HG03196 (cell line): ENCODE measurements around the gene SLC34A3.
"Not testable (repeated sequence)": the region's sequence is repeated elsewhere in the genome, so short reads cannot be mapped to it uniquely, and the experiment has no call there.

Experiments
- ATAC-seq: cut with Tn5 transposase; IDR thresholded peaks from one replicate; pipeline ENCODE4 v1.9.1; 2021; ENCODE audit not compliant: unreplicated experiment

The SLC34A3 gene

DNA sequence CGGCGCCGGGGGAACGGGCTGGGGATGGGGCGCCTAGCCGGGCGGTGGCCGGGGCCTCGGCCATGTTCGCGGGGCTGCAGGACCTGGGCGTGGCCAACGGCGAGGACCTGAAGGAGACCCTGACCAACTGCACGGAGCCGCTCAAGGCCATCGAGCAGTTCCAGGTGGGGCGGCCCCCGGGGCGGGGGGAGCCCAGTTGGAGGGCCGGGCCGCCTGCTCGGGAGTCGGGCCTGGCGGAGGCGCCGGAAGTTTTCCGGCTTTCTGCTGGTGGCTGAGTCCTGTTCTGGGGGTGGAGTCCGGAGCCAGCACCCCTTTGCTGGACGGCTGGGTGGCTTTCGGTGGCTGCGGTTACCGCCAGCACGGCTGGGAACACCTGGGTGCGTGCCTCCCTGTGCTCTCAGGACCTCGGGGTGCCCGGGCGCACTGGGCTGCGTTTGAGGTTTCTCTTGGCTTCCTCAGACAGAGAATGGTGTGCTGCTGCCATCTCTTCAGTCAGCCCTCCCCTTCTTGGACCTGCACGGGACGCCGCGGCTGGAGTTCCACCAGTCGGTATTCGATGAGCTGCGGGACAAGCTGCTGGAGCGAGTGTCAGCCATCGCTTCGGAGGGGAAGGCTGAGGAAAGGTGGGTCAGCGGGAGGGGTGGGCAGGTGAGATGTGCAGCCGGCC lies 24.9 kb downstream of the SLC34A3 start:
- peak; percentile 20 for ATAC-seq

DNA sequence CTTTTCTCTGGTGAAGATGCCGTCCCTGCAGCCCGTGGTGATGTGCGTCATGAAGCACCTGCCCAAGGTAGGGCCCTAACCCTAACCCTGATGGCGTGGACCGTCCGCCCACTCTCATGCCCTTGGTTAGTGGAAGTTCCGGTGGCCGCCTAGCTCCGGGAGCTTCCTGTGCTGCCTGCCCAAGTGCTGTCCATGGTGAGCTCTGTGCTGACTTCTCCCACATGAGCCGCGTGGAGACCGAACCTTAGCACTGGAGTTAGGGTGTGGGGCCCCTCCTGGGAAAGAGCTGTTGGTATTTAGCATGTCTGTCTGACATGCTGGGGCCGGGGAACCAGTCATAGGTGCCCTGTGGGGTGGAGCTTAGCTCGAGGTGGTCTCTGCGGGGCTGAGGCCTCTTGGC lies 25.7 kb downstream of the SLC34A3 start:
- ATAC-seq: no peak

DNA sequence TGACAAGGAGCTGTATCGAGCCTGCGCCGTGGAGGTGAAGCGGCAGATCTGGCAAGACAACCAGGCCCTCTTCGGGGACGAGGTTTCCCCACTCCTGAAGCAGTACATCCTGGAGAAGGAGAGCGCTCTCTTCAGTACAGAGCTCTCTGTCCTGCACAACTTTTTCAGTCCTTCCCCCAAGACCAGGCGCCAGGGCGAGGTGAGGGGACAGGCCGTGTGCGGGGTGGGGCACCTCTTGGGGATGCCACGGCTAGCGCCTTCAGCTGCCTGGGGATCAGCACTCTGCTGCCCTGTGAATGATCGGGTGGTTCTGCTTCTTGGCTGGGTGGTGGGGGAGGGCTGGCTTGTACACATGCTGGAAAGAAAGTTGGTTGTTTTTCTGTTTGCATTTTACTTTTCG lies 26.2 kb downstream of the SLC34A3 start:
- no peak for ATAC-seq

DNA sequence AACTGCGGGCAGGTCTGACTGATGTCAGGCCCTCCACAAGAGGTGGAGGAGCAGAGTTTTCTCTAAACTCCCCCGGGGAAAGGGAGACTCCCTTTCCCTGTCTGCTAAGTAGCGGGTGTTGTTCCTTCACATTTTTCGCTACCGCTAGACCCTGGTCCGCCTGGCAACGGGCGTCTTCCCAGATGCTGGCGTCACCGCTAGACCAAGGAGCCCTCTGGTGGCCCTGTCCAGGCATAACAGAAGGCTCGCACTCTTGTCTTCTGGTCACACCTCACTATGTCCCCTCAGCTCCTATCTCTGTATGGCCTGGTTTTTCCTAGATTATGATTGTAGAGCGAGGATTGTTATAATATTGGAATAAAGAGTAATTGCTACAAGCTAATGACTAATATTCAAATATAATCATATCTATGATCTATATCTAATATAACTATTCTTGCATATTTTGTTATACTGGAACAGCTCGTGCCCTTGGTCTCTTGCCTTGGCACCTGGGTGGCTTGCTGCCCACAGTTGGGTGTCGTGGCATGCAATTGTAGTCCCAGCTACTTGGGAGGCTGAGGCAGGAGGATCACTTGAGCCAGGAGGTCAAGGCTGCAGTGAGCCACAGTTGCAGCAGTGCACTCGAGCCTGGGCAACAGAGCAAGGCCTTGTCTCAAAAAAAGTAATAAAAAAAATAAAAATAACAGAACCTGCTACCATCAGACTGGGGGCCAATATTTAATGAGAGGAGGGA lies 31.6 kb downstream of the SLC34A3 start:
- not testable (repeated sequence) for ATAC-seq

DNA sequence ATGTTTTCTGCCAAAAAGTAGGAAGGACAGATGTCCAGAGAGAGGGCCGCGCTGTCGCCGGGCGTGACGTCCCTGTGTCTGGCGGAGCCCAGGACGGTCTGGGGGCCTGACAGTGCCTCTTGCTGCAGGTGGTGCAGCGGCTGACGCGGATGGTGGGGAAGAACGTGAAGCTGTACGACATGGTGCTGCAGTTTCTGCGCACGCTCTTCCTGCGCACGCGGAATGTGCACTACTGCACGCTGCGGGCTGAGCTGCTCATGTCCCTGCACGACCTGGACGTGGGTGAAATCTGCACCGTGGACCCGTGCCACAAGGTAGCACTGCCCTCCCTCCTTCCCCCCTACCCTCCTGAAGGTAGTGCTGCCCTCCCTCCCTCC lies 32.2 kb downstream of the SLC34A3 start:
- ATAC-seq: no peak

DNA sequence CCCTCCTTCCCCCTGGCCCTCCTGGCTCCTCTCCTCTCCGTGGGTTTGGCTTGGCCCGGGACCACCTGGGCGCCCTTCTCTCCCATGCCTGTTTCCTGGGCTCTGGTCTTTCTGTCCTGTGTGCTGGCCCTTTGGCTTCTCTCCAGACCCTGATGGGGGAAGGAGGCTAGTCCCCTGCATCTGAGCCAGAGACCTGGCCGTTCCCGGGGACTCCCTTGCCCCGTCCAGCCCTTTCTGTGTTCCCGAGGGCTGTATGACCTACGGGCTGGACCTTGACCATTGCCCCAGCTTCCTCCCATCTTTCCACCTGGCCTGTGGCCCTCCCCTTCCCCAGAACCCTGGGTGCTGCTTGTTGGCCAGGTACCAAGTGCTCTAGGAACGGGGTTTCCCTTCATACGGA lies 32.8 kb downstream of the SLC34A3 start:
- ATAC-seq: no peak

DNA sequence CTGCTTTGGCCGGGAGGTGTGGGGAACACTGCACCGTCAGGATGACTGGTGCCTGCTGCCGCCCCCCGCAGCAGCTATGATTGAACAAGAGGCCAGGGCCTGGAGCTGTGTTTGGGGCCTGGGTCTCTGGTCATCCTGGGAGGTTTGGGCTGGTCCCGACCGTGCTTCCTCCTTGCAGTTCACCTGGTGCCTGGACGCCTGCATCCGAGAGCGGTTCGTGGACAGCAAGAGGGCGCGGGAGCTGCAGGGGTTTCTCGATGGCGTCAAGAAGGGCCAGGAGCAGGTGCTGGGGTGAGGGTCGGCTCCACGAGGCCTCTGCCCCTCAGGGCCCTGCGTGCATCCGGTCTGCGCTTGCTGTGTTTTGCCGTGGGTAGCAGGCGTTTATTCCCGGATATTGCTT lies 33.4 kb downstream of the SLC34A3 start:
- ATAC-seq: no peak

DNA sequence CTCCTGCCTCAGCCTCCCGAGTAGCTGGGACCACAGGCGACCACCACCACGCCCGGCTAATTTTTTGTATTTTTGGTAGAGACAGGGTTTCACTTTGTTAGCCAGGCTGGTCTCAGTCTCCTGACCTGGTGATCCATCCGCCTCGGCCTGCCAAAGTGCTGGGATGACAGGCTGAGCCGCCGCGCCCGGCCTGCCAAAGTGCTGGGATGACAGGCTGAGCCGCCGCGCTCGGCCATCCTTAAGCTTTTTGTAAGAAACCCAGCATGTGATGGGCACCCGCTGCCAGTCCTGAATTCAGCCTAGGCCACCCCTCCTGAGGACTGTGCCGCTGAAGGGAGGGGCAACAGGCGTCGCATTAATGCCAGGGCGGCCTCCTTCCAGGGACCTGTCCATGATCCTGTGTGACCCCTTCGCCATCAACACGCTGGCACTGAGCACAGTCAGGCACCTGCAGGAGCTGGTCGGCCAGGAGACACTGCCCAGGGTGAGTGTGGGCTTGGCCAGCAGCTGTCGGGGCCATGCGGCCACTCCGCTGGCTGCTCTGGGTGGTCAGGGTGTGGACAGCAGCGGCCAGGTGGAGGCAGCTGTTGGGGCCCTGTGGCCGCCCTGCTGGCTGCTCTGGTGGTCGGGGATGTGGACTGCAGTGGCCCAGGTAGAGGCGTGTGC lies 34.9 kb downstream of the SLC34A3 start:
- ATAC-seq: no peak

DNA sequence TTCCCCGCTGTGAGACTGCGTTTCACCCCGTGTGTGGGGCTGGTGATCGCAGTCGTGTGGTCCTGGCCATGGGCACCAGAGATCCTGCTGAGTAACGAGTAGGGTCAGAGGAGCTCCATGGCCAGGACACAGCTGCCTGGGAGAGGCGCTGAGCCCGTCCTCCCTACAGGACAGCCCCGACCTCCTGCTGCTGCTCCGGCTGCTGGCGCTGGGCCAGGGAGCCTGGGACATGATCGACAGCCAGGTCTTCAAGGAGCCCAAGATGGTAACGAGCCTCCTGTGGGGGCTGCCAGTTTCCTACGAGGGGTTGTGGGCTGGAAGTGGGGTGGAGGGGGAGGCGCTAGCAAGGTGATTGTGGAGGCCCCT lies 35.4 kb downstream of the SLC34A3 start:
- no peak for ATAC-seq

DNA sequence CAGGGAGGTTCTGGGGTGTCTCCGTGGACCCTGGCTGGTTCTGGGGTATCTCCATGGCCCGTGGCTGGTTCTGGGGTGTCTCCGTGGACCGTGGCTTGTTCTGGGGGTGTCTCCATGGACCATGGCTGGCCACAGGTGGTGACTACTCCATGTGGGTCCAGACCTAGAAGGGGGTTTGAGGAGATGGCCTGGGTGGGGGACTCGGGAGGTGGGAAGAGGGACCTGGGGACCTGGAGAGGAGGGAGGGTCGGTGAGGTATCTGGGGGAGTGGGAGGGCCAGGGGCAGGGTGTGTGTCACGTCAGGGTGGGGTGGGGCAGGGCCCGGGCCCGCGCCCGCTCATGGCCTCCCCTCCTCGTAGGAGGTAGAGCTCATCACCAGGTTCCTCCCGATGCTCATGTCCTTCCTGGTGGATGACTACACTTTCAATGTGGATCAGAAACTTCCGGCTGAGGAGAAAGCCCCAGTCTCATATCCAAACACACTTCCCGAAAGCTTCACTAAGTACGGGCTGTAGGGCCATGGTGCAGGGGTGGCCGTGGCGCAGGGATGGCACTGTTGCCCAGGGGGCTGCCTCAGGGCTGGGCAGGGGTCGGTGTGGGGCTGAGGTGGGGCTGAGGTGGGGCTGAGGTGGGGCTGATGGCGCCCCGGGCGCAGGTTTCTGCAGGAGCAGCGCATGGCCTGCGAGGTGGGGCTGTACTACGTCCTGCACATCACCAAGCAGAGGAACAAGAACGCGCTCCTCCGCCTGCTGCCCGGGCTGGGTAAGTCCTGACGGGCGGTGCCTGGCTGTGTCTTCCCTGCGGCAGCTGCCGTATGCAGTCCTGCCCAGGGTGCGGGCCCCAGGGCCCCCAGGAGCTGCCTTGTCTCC lies 36.1 kb downstream of the SLC34A3 start:
- no peak for ATAC-seq

DNA sequence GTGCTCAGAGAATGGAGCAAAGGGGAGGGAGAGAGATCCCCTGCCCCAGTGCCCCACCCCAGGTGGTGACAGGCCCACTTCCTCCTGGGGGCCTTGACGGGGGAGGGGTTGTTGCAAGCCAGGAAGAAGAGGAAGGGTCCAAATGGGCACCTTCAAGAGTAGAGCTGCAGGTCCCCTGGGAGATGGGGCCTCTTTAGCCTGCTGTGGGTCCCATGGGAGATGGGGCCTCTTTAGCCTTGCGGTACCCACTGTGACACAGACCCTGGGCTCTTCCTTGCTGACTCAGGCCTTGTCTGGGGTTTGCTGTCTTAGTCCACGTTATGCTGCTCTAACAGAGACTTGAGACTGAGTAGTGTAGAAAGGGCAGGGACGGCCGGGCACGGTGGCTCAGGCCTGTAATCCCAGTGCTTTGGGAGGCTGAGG lies 37.2 kb downstream of the SLC34A3 start:
- ATAC-seq: no peak

DNA sequence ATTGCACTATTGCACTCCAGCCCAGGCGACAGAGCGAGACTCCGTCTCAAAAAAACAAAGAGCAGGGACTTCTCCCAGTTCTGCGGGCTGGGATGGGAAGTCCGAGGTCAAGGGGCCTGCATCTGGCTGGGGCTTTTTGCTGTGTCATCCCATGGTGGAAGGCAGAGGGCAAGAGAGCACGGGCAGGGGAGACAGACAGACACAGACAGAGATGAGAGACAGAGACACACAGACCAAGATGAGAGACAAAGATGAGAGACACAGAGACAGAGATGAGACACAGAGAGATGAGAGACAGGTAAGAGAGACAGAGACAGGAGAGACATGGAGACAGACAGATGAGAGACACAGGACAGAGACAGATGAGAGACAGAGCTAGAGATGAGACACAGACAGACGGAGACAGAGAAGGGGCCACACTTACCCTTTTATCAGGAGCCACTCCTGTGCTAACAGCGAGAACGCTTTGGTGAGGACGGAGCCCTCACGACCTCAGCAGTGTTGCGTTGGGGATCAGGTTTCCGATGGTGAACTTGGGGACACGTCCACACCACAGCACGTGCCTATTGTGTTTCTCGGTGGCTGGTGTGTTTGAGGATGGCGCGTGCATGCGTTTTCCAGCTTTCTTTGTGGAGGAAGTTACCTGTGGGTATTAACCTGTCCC lies 38.0 kb downstream of the SLC34A3 start:
- no peak for ATAC-seq

DNA sequence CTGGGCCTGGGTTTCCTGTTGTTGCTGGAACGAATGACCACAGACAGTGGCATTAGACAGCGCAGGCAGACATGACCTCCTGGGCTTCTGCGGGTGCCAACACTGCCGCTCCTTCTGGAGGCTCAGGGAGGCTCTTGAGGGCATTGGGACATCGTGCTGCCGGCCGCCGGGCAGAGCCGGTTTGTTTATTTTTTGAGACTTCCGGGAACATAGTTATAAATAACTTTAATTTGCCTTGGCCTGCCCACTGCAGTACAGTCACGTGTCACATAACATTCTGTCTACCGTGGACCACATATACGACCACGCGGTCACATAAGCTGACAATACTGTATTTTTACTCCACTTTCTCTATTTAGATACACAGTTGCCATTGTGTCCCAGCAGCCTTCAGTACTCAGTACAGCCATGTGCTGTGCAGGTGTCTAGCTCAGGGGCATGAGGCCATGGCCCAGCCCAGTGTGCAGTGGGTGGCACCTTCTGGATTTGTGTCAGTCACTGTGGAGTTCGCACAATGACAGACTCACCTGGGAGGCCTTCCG lies 38.6 kb downstream of the SLC34A3 start:
- no peak for ATAC-seq

DNA sequence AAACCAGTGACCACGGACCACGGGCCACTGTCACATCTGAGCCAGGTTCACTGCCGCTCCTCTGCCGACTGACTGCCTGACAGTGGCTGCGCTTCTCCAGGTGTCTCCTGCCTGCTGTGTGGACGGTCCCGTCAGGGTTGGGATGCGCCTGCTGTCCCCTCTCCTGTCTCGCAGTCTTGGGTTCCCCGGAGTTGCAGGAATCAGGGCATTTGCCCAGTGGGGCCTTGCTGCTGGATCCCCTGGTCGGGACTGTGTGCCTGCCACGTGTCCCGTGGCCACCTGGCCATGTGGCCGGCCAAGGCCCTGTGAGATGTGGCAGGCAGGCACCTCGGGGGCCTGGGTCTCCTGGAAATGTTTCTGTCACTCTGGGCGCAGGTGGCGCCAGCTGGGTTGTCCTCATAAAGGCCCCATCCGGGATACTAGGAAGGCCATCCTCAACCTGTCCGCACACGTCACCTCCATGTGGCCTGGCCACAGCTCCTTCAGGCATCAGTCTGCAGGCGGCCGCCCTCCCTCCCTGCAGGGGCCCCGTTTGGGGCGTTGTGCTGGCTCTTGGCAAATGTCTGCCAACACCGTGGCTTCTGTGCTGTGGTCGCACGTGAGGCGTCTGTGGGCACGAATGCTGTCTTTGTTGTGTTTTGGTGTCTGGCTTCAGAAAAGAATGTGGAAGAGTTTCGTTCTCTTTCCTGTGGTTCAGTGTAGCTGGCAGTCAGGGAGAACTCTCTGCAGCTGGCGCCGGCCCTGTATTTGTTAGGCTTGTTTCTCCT lies 40.4 kb downstream of the SLC34A3 start:
- ATAC-seq: no peak

DNA sequence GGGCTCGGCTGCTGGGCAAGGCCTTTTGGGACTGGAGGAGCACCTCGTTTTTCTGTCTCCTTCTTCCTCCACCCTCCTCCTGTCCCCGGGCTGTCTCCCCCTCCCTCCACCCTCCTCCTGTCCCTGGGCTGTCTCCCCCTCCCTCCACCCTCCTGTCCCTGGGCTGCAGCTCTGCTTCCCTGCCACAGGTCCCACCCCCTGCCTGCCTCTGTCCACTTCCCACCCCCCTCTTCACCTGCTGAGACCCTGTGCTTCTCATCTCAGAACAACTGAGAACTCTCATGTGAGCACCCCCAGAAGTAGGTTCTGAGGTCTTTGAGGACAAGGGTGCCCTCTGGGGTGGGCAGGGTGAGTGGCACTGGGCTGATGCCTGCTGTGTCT lies 41.0 kb downstream of the SLC34A3 start:
- ATAC-seq: no peak

DNA sequence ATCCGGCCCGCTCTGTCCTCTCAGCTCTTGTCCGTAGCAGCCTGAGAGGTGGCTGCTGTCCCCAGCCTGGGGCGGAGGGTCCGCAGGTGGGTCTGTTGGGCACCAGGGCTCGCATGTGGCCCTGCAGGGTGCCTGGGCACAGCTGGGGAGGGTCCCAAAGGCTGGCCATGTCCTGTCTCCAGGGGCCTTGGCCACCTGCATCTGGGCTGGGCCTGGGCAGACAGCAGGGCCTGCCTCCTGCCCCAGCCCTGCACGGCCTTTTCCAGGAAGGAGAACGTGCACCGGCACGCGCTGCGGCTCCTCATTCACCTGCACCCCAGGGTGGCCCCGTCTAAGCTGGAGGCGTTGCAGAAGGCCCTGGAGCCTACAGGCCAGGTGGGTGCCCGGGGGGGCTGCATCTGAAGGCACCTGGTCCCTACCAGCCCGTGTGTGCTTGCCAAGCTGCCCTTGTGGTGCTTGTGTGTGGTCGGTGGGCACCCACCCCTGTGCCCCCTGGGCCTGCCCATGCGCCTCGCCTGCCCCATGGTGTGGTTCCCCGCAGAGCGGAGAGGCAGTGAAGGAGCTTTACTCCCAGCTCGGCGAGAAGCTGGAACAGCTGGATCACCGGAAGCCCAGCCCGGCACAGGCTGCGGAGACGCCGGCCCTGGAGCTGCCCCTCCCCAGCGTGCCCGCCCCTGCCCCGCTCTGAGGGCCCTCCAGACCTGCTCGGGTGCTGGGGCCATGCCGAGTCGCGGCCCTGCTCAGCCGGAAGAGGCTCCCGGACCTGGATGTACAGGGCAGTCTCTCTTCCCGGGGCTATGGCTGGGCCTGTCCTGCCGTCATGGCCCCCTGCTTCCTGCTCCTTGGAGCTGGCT lies 41.8 kb downstream of the SLC34A3 start:
- no peak for ATAC-seq

DNA sequence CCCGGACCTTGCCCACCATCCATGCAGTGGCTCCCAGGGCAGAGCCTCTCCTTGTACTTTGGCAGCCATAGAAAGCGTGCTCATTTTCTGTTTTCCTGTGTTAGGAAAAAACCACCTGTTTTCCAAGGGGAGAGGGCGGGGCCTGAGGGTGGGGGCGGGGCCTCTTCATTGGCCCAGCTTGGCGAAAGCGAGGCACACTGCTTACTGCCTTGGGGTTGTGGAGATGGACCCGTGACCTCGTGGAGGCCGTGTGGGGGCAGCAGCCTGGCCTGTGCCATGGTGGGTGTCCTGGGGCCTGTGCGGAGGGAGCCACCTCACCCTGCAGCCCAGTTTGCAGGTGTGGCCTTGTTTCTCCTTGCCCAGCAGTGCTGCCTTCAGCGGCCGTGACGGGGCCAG lies 42.4 kb downstream of the SLC34A3 start:
- no peak for ATAC-seq

DNA sequence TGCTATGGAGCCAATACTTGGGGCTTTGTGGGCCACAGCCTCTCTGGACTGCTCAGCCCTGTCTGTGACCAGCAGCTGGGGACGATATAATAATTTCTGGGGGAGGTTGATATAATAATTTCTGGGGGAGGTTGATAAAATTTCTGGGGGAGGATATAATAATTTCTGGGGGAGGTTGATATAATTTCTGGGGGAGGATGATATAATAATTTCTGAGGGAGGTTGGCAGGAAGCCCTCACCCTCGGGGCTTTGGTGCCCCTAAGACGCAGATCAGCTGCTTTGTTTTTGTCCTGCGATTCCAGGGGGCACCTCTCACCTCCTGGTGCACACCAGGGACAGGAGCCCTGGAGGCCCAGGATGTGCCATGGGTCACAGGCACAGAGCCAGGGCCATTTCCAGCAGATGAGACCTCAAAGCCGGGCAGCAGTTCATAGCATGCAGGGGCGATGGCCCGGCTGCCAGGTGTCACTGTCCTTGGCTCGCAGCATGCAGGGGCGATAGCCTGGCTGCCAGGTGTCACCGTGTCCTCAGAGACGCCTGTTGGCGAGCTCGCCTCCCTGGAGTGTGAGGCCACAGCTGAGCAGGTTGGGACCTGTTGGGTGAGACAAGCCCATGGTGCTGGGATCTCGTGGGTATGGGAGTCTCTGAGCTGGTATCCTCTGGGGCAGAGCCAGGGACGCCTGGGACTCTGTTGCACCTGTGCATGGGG lies 43.1 kb downstream of the SLC34A3 start:
- no peak for ATAC-seq
